Measurements from ENCODE around the gene ABCC2. TPM values are rescaled to one million over a fixed set of nuclear protein-coding genes. Genes with fewer than 3 reads are reported as not detected.

Gene ABCC2
- total RNA-seq, 1 experiment from 2014 or later = 6.5 TPM

GRCh38 chr10:99880080-99880835 lies 97.8 kb downstream of the ABCC2 start:
- no peak for DNase-seq (ENCODE audit: low read depth, low spot score)
- H3K27me3 ChIP-seq (ENCODE audit: control insufficient read depth, insufficient read depth, low read length) = no peaks in the 10 kb centered on the region
- no peak for ATAC-seq
- in situ Hi-C loops (cut with HindIII; ENCODE audit: low pct_unique_long_range_greater_than_20kb, low sequenced_read_pairs) = no loop called here
- H3K4me1 ChIP-seq (ENCODE audit: control insufficient read depth, insufficient read depth, low read length) = no peaks in the 10 kb centered on the region
- TF ChIP-seq REST (IDR thresholded peaks at IDR 0.05; ENCODE audit: insufficient read depth in 1 of 2, low read depth in 2 of 2, low read length in 1 of 2) (no peak), SIN3A (IDR thresholded peaks at IDR 0.05; ENCODE audit: borderline replicate concordance, insufficient read depth, low read depth, low read length) (no peak), CTCF (IDR thresholded peaks at IDR 0.05) (no peak), TCF7L2 (IDR thresholded peaks at IDR 0.05; ENCODE audit: low read depth, low read length) (no peak), POLR2AphosphoS5 (IDR thresholded peaks at IDR 0.05; ENCODE audit: low read depth, low read length) (no peak)
- peaks cover 38% of the 10 kb centered on the region for H3K36me3 ChIP-seq (ENCODE audit: control insufficient read depth, insufficient read depth, low read length)
- intact Hi-C loops (cut with micrococcal nuclease; ENCODE audit: unreplicated experiment) = no loop called here
- no peak overlapping the region for H3K4me3 ChIP-seq (ENCODE audit: low read depth in 2 of 2, low read length in 2 of 2)
- ChIA-PET POLR2A (no interaction called here), CTCF (no interaction called here)
- no peak overlapping the region for H3K27ac ChIP-seq (ENCODE audit: low read length)
- BruUV-seq (replicated peaks) = no TSS peak
- H3K9me3 ChIP-seq (ENCODE audit: control insufficient read depth, insufficient read depth, low read depth, low read length) = no peaks in the 10 kb centered on the region

GRCh38 chr10:99881371-99881770 lies 98.9 kb downstream of the ABCC2 start:
- Histone ChIP-seq H3K4me3 (ENCODE audit: low read depth in 2 of 2, low read length in 2 of 2) (no peak overlapping the region), H3K36me3 (ENCODE audit: control insufficient read depth, insufficient read depth, low read length) (peaks cover 41% of the 10 kb centered on the region), H3K9me3 (ENCODE audit: control insufficient read depth, insufficient read depth, low read depth, low read length) (no peaks in the 10 kb centered on the region), H3K27me3 (ENCODE audit: control insufficient read depth, insufficient read depth, low read length) (no peaks in the 10 kb centered on the region), H3K27ac (ENCODE audit: low read length) (no peak overlapping the region), H3K4me1 (ENCODE audit: control insufficient read depth, insufficient read depth, low read length) (no peaks in the 10 kb centered on the region)
- in situ Hi-C loops (cut with HindIII; ENCODE audit: low pct_unique_long_range_greater_than_20kb, low sequenced_read_pairs) (no loop called here), intact Hi-C loops (cut with micrococcal nuclease; ENCODE audit: unreplicated experiment) (no loop called here)
- ChIA-PET POLR2A (no interaction called here), CTCF (no interaction called here)
- TF ChIP-seq POLR2AphosphoS5 (IDR thresholded peaks at IDR 0.05; ENCODE audit: low read depth, low read length) (no peak), TCF7L2 (IDR thresholded peaks at IDR 0.05; ENCODE audit: low read depth, low read length) (no peak), SIN3A (IDR thresholded peaks at IDR 0.05; ENCODE audit: borderline replicate concordance, insufficient read depth, low read depth, low read length) (no peak), CTCF (IDR thresholded peaks at IDR 0.05) (no peak), REST (IDR thresholded peaks at IDR 0.05; ENCODE audit: insufficient read depth in 1 of 2, low read depth in 2 of 2, low read length in 1 of 2) (no peak)
- BruUV-seq (replicated peaks) = no TSS peak
- DNase-seq (ENCODE audit: low read depth, low spot score) (no peak), ATAC-seq (no peak)
